Type B pancreatic cell (in vitro differentiated cells): Measurements from ENCODE around the gene B4GALT6. TPM values are rescaled to one million over a fixed set of nuclear protein-coding genes. Genes with fewer than 3 reads are reported as not detected.

ENCODE experiments used
- DNase-seq: peaks from one replicate; pipeline ENCODE4 v3.0.0; 2021; ENCODE audit warnings: mixed read lengths; ENCODE audit not compliant: unreplicated experiment; ENCODE audit errors: extremely low spot score
- H3K27ac Mint-ChIP-seq: 2 replicates; pipeline ENCODE4 v1.8.0; 2021; ENCODE audit warnings: mild to moderate bottlenecking, mixed read lengths
- H3K27me3 Mint-ChIP-seq: 2 replicates; pipeline ENCODE4 v1.8.0; 2021; ENCODE audit warnings: mixed read lengths
- H3K36me3 Mint-ChIP-seq: 2 replicates; pipeline ENCODE4 v1.8.0; 2021; ENCODE audit warnings: mixed read lengths
- H3K4me1 Mint-ChIP-seq: one replicate; pipeline ENCODE4 v1.8.0; 2021; ENCODE audit warnings: mixed read lengths; ENCODE audit not compliant: unreplicated experiment
- H3K4me3 Mint-ChIP-seq: 2 replicates; pipeline ENCODE4 v1.8.0; 2021; ENCODE audit warnings: mild to moderate bottlenecking, mixed read lengths
- H3K9me3 Mint-ChIP-seq: 2 replicates; pipeline ENCODE4 v1.8.0; 2021; ENCODE audit warnings: mixed read lengths
- CTCF ChIP-seq: fragments of 200-600 bp; sonication (generic); conservative IDR thresholded peaks from 2 replicates; pipeline ENCODE4 v1.5.0; 2021; ENCODE audit warnings: antibody characterized with exemption, mild to moderate bottlenecking
- total RNA-seq: library from RNA; stranded (reverse); gene quantifications from 2 replicates; pipeline ENCODE4 v1.2.1, GENCODE V29; 2021; ENCODE audit warnings: low replicate concordance

B4GALT6 gene
- total RNA-seq, 1 donor from 2014 or later, result 35.9 TPM

GRCh38 chr18:31631526-31631925 is 52.9 kb downstream of the B4GALT6 start:
- peaks cover 37% of the 10 kb centered on the region for H3K36me3 Mint-ChIP-seq
- no peaks in the 10 kb centered on the region for H3K9me3 Mint-ChIP-seq
- DNase-seq, result no peak
- TF ChIP-seq CTCF, result no peak
- H3K4me1 Mint-ChIP-seq, result no peaks in the 10 kb centered on the region
- no peak overlapping the region for H3K4me3 Mint-ChIP-seq
- no peak overlapping the region for H3K27ac Mint-ChIP-seq
- H3K27me3 Mint-ChIP-seq, result no peaks in the 10 kb centered on the region

GRCh38 chr18:31630549-31630948 is 53.8 kb downstream of the B4GALT6 start:
- DNase-seq, result no peak
- no peak overlapping the region for H3K4me3 Mint-ChIP-seq
- H3K9me3 Mint-ChIP-seq, result no peaks in the 10 kb centered on the region
- H3K36me3 Mint-ChIP-seq, result peaks cover 32% of the 10 kb centered on the region
- no peaks in the 10 kb centered on the region for H3K27me3 Mint-ChIP-seq
- no peaks in the 10 kb centered on the region for H3K4me1 Mint-ChIP-seq
- H3K27ac Mint-ChIP-seq, result no peak overlapping the region
- no peak for TF ChIP-seq CTCF

- Mint-ChIP-seq H3K36me3 (peaks cover 12% of the 10 kb centered on the region), H3K9me3 (no peaks in the 10 kb centered on the region), H3K27me3 (no peaks in the 10 kb centered on the region), H3K4me1 (no peaks in the 10 kb centered on the region), H3K27ac (no peak overlapping the region), H3K4me3 (no peak overlapping the region)
- no peak for DNase-seq
- TF ChIP-seq CTCF, result no peak
Observed at GRCh38 chr18:31626409-31626808, 58.0 kb downstream of the B4GALT6 start.

GRCh38 chr18:31624892-31625640 is 59.3 kb downstream of the B4GALT6 start:
- Mint-ChIP-seq H3K4me3 (no peak overlapping the region), H3K4me1 (no peaks in the 10 kb centered on the region), H3K9me3 (no peaks in the 10 kb centered on the region), H3K27me3 (no peaks in the 10 kb centered on the region), H3K27ac (no peak overlapping the region), H3K36me3 (peaks cover 9% of the 10 kb centered on the region)
- DNase-seq, result no peak
- no peak for TF ChIP-seq CTCF

GRCh38 chr18:31619291-31619690 is 65.1 kb downstream of the B4GALT6 start:
- H3K36me3 Mint-ChIP-seq, result no peaks in the 10 kb centered on the region
- peaks cover 5% of the 10 kb centered on the region for H3K9me3 Mint-ChIP-seq
- no peaks in the 10 kb centered on the region for H3K27me3 Mint-ChIP-seq
- H3K4me1 Mint-ChIP-seq, result peaks cover 3% of the 10 kb centered on the region
- no peak for DNase-seq
- peak overlapping the region; percentile 44 for H3K27ac Mint-ChIP-seq
- no peak overlapping the region for H3K4me3 Mint-ChIP-seq
- no peak for TF ChIP-seq CTCF
